Measurements from ENCODE around the gene SYT3.

Gene SYT3

DNA sequence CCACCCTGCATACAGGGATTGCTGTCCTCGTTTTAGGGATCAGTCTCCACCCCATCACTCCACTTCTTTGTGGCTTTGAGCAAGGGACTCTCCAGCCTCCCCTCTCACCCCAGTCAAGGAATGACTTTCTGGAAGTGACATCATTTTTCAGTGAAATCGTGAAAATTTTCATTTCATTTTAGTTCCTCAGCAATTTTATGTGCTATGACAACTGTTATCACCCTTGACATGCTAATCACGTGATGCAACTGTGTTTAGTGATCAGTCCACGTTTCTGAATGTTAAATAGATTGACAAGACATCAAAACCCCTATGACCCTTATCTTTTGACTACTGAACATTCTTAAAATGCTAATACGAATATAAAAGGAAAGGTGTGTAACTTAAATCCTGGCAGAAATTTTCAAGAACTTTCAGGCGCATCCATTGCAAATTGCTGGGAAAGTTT lies 17.6 kb upstream of the SYT3 start:
- H4K20me1 ChIP-seq (ENCODE audit: insufficient read depth, low read length, poor library complexity, severe bottlenecking) = no peaks in the 10 kb centered on the region
- no peak overlapping the region for H3K9ac ChIP-seq (ENCODE audit: low read depth, low read length, poor library complexity, severe bottlenecking)
- H3K9me3 ChIP-seq (ENCODE audit: insufficient read depth, low read depth, low read length) = no peaks in the 10 kb centered on the region
- H3K9me2 ChIP-seq (replicated peaks; ENCODE audit: low read depth, low read length) = no peaks in the 10 kb centered on the region
- no peak overlapping the region for H3K4me3 ChIP-seq (ENCODE audit: low read length, poor library complexity, severe bottlenecking)
- no peak overlapping the region for H3K4me2 ChIP-seq (ENCODE audit: low read depth, low read length, poor library complexity, severe bottlenecking)
- H3K4me1 ChIP-seq (ENCODE audit: insufficient read depth, low read length, poor library complexity, severe bottlenecking) = no peaks in the 10 kb centered on the region
- no peaks in the 10 kb centered on the region for H3K79me2 ChIP-seq (ENCODE audit: insufficient read depth, low read length)
- H3F3A ChIP-seq (ENCODE audit: low read depth) = no peaks in the 10 kb centered on the region
- H2AFZ ChIP-seq (ENCODE audit: low read length) = no peak overlapping the region
- H3K36me3 ChIP-seq (ENCODE audit: insufficient read depth, low read length) = no peaks in the 10 kb centered on the region
- H3K27me3 ChIP-seq (ENCODE audit: insufficient read depth, low read length, poor library complexity, severe bottlenecking) = no peaks in the 10 kb centered on the region
- TF ChIP-seq, protein P1, sequence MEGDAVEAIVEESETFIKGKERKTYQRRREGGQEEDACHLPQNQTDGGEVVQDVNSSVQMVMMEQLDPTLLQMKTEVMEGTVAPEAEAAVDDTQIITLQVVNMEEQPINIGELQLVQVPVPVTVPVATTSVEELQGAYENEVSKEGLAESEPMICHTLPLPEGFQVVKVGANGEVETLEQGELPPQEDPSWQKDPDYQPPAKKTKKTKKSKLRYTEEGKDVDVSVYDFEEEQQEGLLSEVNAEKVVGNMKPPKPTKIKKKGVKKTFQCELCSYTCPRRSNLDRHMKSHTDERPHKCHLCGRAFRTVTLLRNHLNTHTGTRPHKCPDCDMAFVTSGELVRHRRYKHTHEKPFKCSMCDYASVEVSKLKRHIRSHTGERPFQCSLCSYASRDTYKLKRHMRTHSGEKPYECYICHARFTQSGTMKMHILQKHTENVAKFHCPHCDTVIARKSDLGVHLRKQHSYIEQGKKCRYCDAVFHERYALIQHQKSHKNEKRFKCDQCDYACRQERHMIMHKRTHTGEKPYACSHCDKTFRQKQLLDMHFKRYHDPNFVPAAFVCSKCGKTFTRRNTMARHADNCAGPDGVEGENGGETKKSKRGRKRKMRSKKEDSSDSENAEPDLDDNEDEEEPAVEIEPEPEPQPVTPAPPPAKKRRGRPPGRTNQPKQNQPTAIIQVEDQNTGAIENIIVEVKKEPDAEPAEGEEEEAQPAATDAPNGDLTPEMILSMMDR (conservative IDR thresholded peaks at IDR 0.05; ENCODE audit: low read length) = no peak
- no peak for TF ChIP-seq EZH2phosphoT487 (IDR thresholded peaks at IDR 0.05; ENCODE audit: borderline replicate concordance)

GRCh38 chr19:50654882-50655281 lies 15.2 kb upstream of the SYT3 start:
- Histone ChIP-seq H3F3A (ENCODE audit: low read depth) (no peaks in the 10 kb centered on the region), H3K9ac (ENCODE audit: low read depth, low read length, poor library complexity, severe bottlenecking) (no peak overlapping the region), H2AFZ (ENCODE audit: low read length) (no peak overlapping the region), H3K4me2 (ENCODE audit: low read depth, low read length, poor library complexity, severe bottlenecking) (no peak overlapping the region), H3K4me3 (ENCODE audit: low read length, poor library complexity, severe bottlenecking) (no peak overlapping the region), H3K4me1 (ENCODE audit: insufficient read depth, low read length, poor library complexity, severe bottlenecking) (peaks cover under 1% of the 10 kb centered on the region), H4K20me1 (ENCODE audit: insufficient read depth, low read length, poor library complexity, severe bottlenecking) (no peaks in the 10 kb centered on the region), H3K27me3 (ENCODE audit: insufficient read depth, low read length, poor library complexity, severe bottlenecking) (no peaks in the 10 kb centered on the region), H3K9me2 (replicated peaks; ENCODE audit: low read depth, low read length) (no peaks in the 10 kb centered on the region), H3K9me3 (ENCODE audit: insufficient read depth, low read depth, low read length) (no peaks in the 10 kb centered on the region), H3K36me3 (ENCODE audit: insufficient read depth, low read length) (no peaks in the 10 kb centered on the region), H3K79me2 (ENCODE audit: insufficient read depth, low read length) (no peaks in the 10 kb centered on the region)
- TF ChIP-seq, protein P1 (conservative IDR thresholded peaks at IDR 0.05; ENCODE audit: low read length) = no peak
- no peak for TF ChIP-seq EZH2phosphoT487 (IDR thresholded peaks at IDR 0.05; ENCODE audit: borderline replicate concordance)

GRCh38 chr19:50652722-50653121 lies 13.0 kb upstream of the SYT3 start:
- Histone ChIP-seq H3K36me3 (ENCODE audit: insufficient read depth, low read length) (no peaks in the 10 kb centered on the region), H3K4me3 (ENCODE audit: low read length, poor library complexity, severe bottlenecking) (no peak overlapping the region), H3K4me1 (ENCODE audit: insufficient read depth, low read length, poor library complexity, severe bottlenecking) (peaks cover 3% of the 10 kb centered on the region), H3K79me2 (ENCODE audit: insufficient read depth, low read length) (no peaks in the 10 kb centered on the region), H3K4me2 (ENCODE audit: low read depth, low read length, poor library complexity, severe bottlenecking) (no peak overlapping the region), H3K9ac (ENCODE audit: low read depth, low read length, poor library complexity, severe bottlenecking) (no peak overlapping the region), H3K9me3 (ENCODE audit: insufficient read depth, low read depth, low read length) (no peaks in the 10 kb centered on the region), H4K20me1 (ENCODE audit: insufficient read depth, low read length, poor library complexity, severe bottlenecking) (no peaks in the 10 kb centered on the region), H3K27me3 (ENCODE audit: insufficient read depth, low read length, poor library complexity, severe bottlenecking) (no peaks in the 10 kb centered on the region), H3F3A (ENCODE audit: low read depth) (no peaks in the 10 kb centered on the region), H3K9me2 (replicated peaks; ENCODE audit: low read depth, low read length) (no peaks in the 10 kb centered on the region), H2AFZ (ENCODE audit: low read length) (no peak overlapping the region)
- TF ChIP-seq, protein P1 (conservative IDR thresholded peaks at IDR 0.05; ENCODE audit: low read length) = no peak
- no peak for TF ChIP-seq EZH2phosphoT487 (IDR thresholded peaks at IDR 0.05; ENCODE audit: borderline replicate concordance)

Data from Loucy (cell line).